ENCODE measurements around the gene PHOX2B. TPM values are rescaled to one million over a fixed set of nuclear protein-coding genes. Genes with fewer than 3 reads are reported as not detected.

The PHOX2B gene
- 0.01 TPM for polyA plus RNA-seq (2013, experiment 1 of 2)
- polyA plus RNA-seq (2013, experiment 2 of 2) = not detected

DNA sequence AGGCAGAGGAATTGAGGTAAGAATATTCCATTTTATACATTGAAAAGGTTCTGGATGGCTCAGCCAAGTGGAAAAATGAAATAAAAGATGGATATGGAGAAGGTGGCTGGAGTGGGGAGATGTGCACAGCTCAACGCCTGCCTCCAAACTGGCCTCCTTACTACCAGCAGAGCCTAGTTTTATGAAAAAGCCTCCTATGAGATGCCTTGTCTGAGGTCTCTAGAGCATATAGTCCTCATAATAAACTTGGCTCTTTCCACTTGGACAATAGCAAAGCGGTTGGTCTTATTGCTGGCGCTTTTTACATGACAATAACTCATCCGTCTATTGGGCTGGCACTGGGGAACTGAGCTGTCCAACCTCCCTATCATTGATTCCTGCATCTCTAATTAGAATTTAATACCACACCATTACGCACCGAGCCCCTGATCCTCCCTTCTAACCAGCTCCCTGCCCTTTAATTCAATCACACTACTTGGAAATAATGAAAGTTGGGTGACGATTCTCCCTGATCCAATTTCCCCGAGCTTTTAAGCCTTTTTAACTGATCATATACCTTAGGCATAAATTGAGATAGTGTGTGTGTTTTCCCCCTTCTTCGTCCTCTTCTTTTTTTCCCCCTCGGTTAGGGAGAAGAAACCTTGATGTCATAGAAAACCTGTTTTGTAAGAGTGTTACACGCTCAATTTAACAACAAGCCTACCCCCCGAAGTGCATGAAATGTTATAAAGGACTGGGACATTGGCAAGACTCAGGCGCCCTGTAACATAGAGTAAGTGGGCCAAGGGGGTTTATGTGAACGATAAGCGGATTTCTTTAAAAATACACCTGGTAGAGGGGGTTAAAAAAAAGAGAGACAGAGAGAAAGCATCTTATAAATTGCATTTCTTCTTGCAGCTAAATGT, at the start of gene PHOX2B:
Gene PHOX2B, minus strand, starts transcription at position 155 of the 905 bp plus-strand sequence. Its CDS starts 115 bp downstream, at position 40.
- H3K27me3 ChIP-seq (ENCODE audit: insufficient read depth, low read length, poor library complexity) = peaks cover 94% of the 10 kb centered on the region
- no peak within 1 kb of the TSS for H3K18ac ChIP-seq (ENCODE audit: low read length)
- H4K5ac ChIP-seq (ENCODE audit: low read length) = no peak within 1 kb of the TSS
- no peaks in the 10 kb centered on the region for H3K79me1 ChIP-seq (ENCODE audit: low read length)
- DNase-seq = no peak
- H3K79me2 ChIP-seq (ENCODE audit: control insufficient read depth, insufficient read depth, low read length) = no peaks in the 10 kb centered on the region
- H2BK120ac ChIP-seq (ENCODE audit: low read depth, low read length) = no peak within 1 kb of the TSS
- H3K9ac ChIP-seq (ENCODE audit: low read length) = no peak within 1 kb of the TSS
- H3K36me3 ChIP-seq (ENCODE audit: control insufficient read depth, insufficient read depth, low read length) = no peaks in the 10 kb centered on the region
- H4K8ac ChIP-seq (ENCODE audit: low read depth, low read length) = no peak within 1 kb of the TSS
- H2BK15ac ChIP-seq (replicated peaks; ENCODE audit: low read depth) = no peak within 1 kb of the TSS
- H3K4me2 ChIP-seq (ENCODE audit: low read length) = no peak within 1 kb of the TSS
- no peak within 1 kb of the TSS for H3K23ac ChIP-seq (ENCODE audit: low read length)
- no peak within 1 kb of the TSS for H3K27ac ChIP-seq (ENCODE audit: low read depth, low read length)
- H3K4me3 ChIP-seq (ENCODE audit: low read length) = no peak within 1 kb of the TSS
- H2AK5ac ChIP-seq (ENCODE audit: low read length) = no peak within 1 kb of the TSS
- H3K56ac ChIP-seq (ENCODE audit: low read length) = no peak within 1 kb of the TSS
- no CpG with 5 or more reads among the region's 15 CpGs for WGBS (ENCODE audit: extremely low coverage, insufficient coverage, low lambda C conversion rate)
- no peak within 1 kb of the TSS for H3K4ac ChIP-seq (ENCODE audit: low read depth, low read length)
- H2BK5ac ChIP-seq (ENCODE audit: low read length) = no peak within 1 kb of the TSS
- peaks cover 3% of the 10 kb centered on the region for H3K4me1 ChIP-seq (ENCODE audit: control insufficient read depth, low read depth, low read length)

DNA sequence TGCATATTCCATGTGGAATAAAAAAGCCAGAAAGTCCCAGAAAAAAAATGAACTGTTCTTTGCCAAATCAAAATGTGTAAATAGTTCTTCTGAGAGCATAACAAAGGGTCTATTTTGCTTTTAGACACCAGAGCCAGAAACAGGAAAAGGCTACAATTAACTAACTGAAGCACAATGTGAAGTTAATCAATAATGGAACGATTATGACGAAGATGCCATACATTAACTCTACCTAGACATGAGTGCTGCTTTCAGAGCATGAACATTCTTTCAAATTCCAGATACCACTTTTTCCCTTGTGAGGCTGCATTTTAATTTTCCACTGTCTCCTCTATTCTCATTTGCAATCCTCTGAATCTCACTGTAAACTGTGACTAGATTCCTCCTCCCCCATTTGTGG, 48.7 kb upstream of the PHOX2B start:
- Histone ChIP-seq H2BK120ac (ENCODE audit: low read depth, low read length) (no peak overlapping the region), H3K79me2 (ENCODE audit: control insufficient read depth, insufficient read depth, low read length) (no peaks in the 10 kb centered on the region), H2BK5ac (ENCODE audit: low read length) (no peak overlapping the region), H3K27ac (ENCODE audit: low read depth, low read length) (no peak overlapping the region), H3K36me3 (ENCODE audit: control insufficient read depth, insufficient read depth, low read length) (no peaks in the 10 kb centered on the region), H4K5ac (ENCODE audit: low read length) (no peak overlapping the region), H3K9ac (ENCODE audit: low read length) (no peak overlapping the region), H3K4me2 (ENCODE audit: low read length) (no peak overlapping the region), H2AK5ac (ENCODE audit: low read length) (no peak overlapping the region), H3K4ac (ENCODE audit: low read depth, low read length) (no peak overlapping the region), H3K79me1 (ENCODE audit: low read length) (no peaks in the 10 kb centered on the region), H3K4me3 (ENCODE audit: low read length) (no peak overlapping the region), H3K18ac (ENCODE audit: low read length) (no peak overlapping the region), H2BK15ac (replicated peaks; ENCODE audit: low read depth) (no peak overlapping the region), H3K56ac (ENCODE audit: low read length) (no peak overlapping the region), H4K8ac (ENCODE audit: low read depth, low read length) (no peak overlapping the region), H3K23ac (ENCODE audit: low read length) (no peak overlapping the region), H3K27me3 (ENCODE audit: insufficient read depth, low read length, poor library complexity) (no peaks in the 10 kb centered on the region), H3K4me1 (ENCODE audit: control insufficient read depth, low read depth, low read length) (peaks cover 4% of the 10 kb centered on the region)
- no peak for DNase-seq
- WGBS (ENCODE audit: extremely low coverage, insufficient coverage, low lambda C conversion rate) = no CpG with 5 or more reads among the region's 2 CpGs

GRCh38 chr4:41796545-41797210, 48.2 kb upstream of the PHOX2B start:
- WGBS (ENCODE audit: extremely low coverage, insufficient coverage, low lambda C conversion rate) = no CpG with 5 or more reads among the region's 8 CpGs
- H3K9ac ChIP-seq (ENCODE audit: low read length) = no peak overlapping the region
- H3K56ac ChIP-seq (ENCODE audit: low read length) = peak overlapping the region; percentile 54
- peak; percentile 87 for DNase-seq
- no peaks in the 10 kb centered on the region for H3K79me1 ChIP-seq (ENCODE audit: low read length)
- H3K27ac ChIP-seq (ENCODE audit: low read depth, low read length) = peak overlapping the region; percentile 11
- no peak overlapping the region for H2BK120ac ChIP-seq (ENCODE audit: low read depth, low read length)
- no peaks in the 10 kb centered on the region for H3K27me3 ChIP-seq (ENCODE audit: insufficient read depth, low read length, poor library complexity)
- H3K79me2 ChIP-seq (ENCODE audit: control insufficient read depth, insufficient read depth, low read length) = no peaks in the 10 kb centered on the region
- no peak overlapping the region for H3K4me2 ChIP-seq (ENCODE audit: low read length)
- no peak overlapping the region for H2BK5ac ChIP-seq (ENCODE audit: low read length)
- no peak overlapping the region for H4K5ac ChIP-seq (ENCODE audit: low read length)
- H2BK15ac ChIP-seq (replicated peaks; ENCODE audit: low read depth) = no peak overlapping the region
- no peak overlapping the region for H3K23ac ChIP-seq (ENCODE audit: low read length)
- H3K18ac ChIP-seq (ENCODE audit: low read length) = no peak overlapping the region
- H3K36me3 ChIP-seq (ENCODE audit: control insufficient read depth, insufficient read depth, low read length) = no peaks in the 10 kb centered on the region
- H3K4me1 ChIP-seq (ENCODE audit: control insufficient read depth, low read depth, low read length) = peaks cover 4% of the 10 kb centered on the region
- H3K4me3 ChIP-seq (ENCODE audit: low read length) = no peak overlapping the region
- no peak overlapping the region for H3K4ac ChIP-seq (ENCODE audit: low read depth, low read length)
- H2AK5ac ChIP-seq (ENCODE audit: low read length) = no peak overlapping the region
- H4K8ac ChIP-seq (ENCODE audit: low read depth, low read length) = no peak overlapping the region

DNA sequence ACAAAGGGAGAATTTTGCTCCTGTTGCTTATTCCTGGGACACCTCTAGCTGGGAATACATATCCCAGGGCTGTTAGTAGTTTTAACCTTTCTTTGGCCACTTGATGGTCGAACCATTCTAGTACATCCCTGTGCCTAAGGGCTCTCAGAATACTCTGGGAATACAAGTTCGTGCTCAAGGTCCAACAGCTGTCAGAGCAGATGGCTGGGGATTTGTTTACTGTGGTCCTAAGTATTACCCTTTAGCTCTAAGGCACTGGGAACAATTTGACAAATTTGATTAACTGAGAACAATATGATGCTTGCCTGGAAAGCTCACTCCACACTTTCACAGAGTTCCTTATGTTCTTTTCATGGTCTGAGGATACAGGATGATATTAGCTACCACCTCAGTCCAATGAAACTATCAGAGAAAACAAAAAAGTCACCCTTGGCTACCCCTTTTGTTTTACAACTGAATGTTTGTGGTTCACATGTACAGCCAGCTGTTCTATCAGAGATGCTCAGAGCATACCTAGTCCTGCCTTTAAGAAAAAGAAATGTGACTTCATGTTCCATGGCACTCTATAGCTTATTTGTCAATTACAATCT, 47.4 kb upstream of the PHOX2B start:
- Histone ChIP-seq H3K36me3 (ENCODE audit: control insufficient read depth, insufficient read depth, low read length) (no peaks in the 10 kb centered on the region), H4K8ac (ENCODE audit: low read depth, low read length) (no peak overlapping the region), H3K4me3 (ENCODE audit: low read length) (no peak overlapping the region), H2BK15ac (replicated peaks; ENCODE audit: low read depth) (peak overlapping the region; percentile 79), H3K56ac (ENCODE audit: low read length) (peak overlapping the region; percentile 10), H3K18ac (ENCODE audit: low read length) (no peak overlapping the region), H2BK120ac (ENCODE audit: low read depth, low read length) (no peak overlapping the region), H4K5ac (ENCODE audit: low read length) (no peak overlapping the region), H3K4me1 (ENCODE audit: control insufficient read depth, low read depth, low read length) (peaks cover 4% of the 10 kb centered on the region), H2AK5ac (ENCODE audit: low read length) (no peak overlapping the region), H3K4ac (ENCODE audit: low read depth, low read length) (no peak overlapping the region), H3K23ac (ENCODE audit: low read length) (no peak overlapping the region), H3K27ac (ENCODE audit: low read depth, low read length) (no peak overlapping the region), H3K9ac (ENCODE audit: low read length) (no peak overlapping the region), H3K79me1 (ENCODE audit: low read length) (no peaks in the 10 kb centered on the region), H2BK5ac (ENCODE audit: low read length) (no peak overlapping the region), H3K27me3 (ENCODE audit: insufficient read depth, low read length, poor library complexity) (no peaks in the 10 kb centered on the region), H3K79me2 (ENCODE audit: control insufficient read depth, insufficient read depth, low read length) (no peaks in the 10 kb centered on the region), H3K4me2 (ENCODE audit: low read length) (no peak overlapping the region)
- no peak for DNase-seq
- no CpG with 5 or more reads among the region's 2 CpGs for WGBS (ENCODE audit: extremely low coverage, insufficient coverage, low lambda C conversion rate)

DNA sequence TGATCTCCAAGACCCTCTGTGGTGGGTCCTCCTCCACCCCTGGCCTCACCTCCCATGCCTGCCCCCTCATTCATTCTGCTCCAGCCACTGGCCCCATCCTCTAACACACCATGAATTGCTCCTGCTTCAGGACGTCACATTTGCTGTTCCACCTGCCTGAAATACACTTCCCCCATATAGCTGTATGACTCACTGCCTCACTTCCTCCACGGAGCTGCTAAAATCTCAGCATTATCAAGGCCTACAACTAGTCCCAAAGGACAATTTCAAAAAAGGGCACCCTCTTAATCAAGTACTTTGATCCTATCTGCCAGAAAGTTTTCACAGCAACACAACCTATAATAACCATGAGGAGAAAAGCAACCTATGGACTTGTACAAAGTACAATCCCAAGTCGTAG, 43.6 kb upstream of the PHOX2B start:
- Histone ChIP-seq H3K18ac (ENCODE audit: low read length) (no peak overlapping the region), H3K23ac (ENCODE audit: low read length) (no peak overlapping the region), H3K79me2 (ENCODE audit: control insufficient read depth, insufficient read depth, low read length) (no peaks in the 10 kb centered on the region), H4K5ac (ENCODE audit: low read length) (no peak overlapping the region), H3K4me3 (ENCODE audit: low read length) (no peak overlapping the region), H3K4ac (ENCODE audit: low read depth, low read length) (no peak overlapping the region), H3K4me2 (ENCODE audit: low read length) (no peak overlapping the region), H2BK5ac (ENCODE audit: low read length) (no peak overlapping the region), H3K27ac (ENCODE audit: low read depth, low read length) (no peak overlapping the region), H3K79me1 (ENCODE audit: low read length) (no peaks in the 10 kb centered on the region), H3K9ac (ENCODE audit: low read length) (no peak overlapping the region), H2AK5ac (ENCODE audit: low read length) (no peak overlapping the region), H2BK15ac (replicated peaks; ENCODE audit: low read depth) (no peak overlapping the region), H3K36me3 (ENCODE audit: control insufficient read depth, insufficient read depth, low read length) (no peaks in the 10 kb centered on the region), H2BK120ac (ENCODE audit: low read depth, low read length) (no peak overlapping the region), H3K4me1 (ENCODE audit: control insufficient read depth, low read depth, low read length) (peaks cover 3% of the 10 kb centered on the region), H3K56ac (ENCODE audit: low read length) (no peak overlapping the region), H3K27me3 (ENCODE audit: insufficient read depth, low read length, poor library complexity) (no peaks in the 10 kb centered on the region), H4K8ac (ENCODE audit: low read depth, low read length) (no peak overlapping the region)
- no peak for DNase-seq
- WGBS (ENCODE audit: extremely low coverage, insufficient coverage, low lambda C conversion rate) = no CpG with 5 or more reads among the region's 3 CpGs

Measured in mesendoderm (in vitro differentiated cells).